Activated CD4-positive, alpha-beta T cell treated with anti-CD3 and anti-CD28 coated beads, Interleukin-2, Interleukin-6, amounts not matched to agents 100 ng/mL and 50 ng/mL, durations not matched to agents 16 hours and 8 hours (primary cell): ENCODE results near the gene MRPL58.
"Not testable (repeated sequence)": the region's sequence is repeated elsewhere in the genome, so short reads cannot be mapped to it uniquely, and the experiment has no call there.

Experiments used
- DNase-seq: peaks from one replicate; pipeline ENCODE4 v3.0.0-alpha.2; 2020

Gene MRPL58

GRCh38 chr17:74987909-74988711 lies 24.4 kb upstream of the MRPL58 start:
- no peak for DNase-seq

- DNase-seq: no peak
Observed at GRCh38 chr17:74990581-74991105, 21.8 kb upstream of the MRPL58 start.

- DNase-seq: no peak
Observed at GRCh38 chr17:74992223-74992622, 20.2 kb upstream of the MRPL58 start.

GRCh38 chr17:74994440-74994839 lies 18.0 kb upstream of the MRPL58 start:
- no peak for DNase-seq

GRCh38 chr17:74995847-74996246 lies 16.6 kb upstream of the MRPL58 start:
- no peak for DNase-seq

- DNase-seq: no peak
Observed at GRCh38 chr17:74998783-74999182, 13.7 kb upstream of the MRPL58 start.

- DNase-seq: no peak
Observed at GRCh38 chr17:74999523-74999922, 12.9 kb upstream of the MRPL58 start.

GRCh38 chr17:75001915-75002843 lies 10.3 kb upstream of the MRPL58 start:
- no peak for DNase-seq

GRCh38 chr17:75003070-75003956 lies 9.2 kb upstream of the MRPL58 start:
- DNase-seq: no peak

GRCh38 chr17:75003957-75004355 lies 8.5 kb upstream of the MRPL58 start:
- DNase-seq: no peak

- no peak for DNase-seq
Observed at GRCh38 chr17:75004371-75004770, 8.1 kb upstream of the MRPL58 start.

GRCh38 chr17:75005291-75005690 lies 7.2 kb upstream of the MRPL58 start:
- DNase-seq: no peak

- not testable (repeated sequence) for DNase-seq
Observed at GRCh38 chr17:75006084-75006483, 6.4 kb upstream of the MRPL58 start.

- DNase-seq: no peak
Observed at GRCh38 chr17:75006653-75007052, 5.8 kb upstream of the MRPL58 start.

- DNase-seq: no peak
Observed at GRCh38 chr17:75008373-75008772, 4.1 kb upstream of the MRPL58 start.

- no peak for DNase-seq
Observed at GRCh38 chr17:75009139-75009724, 3.2 kb upstream of the MRPL58 start.

GRCh38 chr17:75010683-75011400 lies 1.6 kb upstream of the MRPL58 start:
- DNase-seq: no peak

GRCh38 chr17:75011401-75012095 lies 922 bp upstream of the MRPL58 start:
- no peak for DNase-seq

- no peak for DNase-seq
Observed at GRCh38 chr17:75012096-75012345, 449 bp upstream of the MRPL58 start.

- no peak for DNase-seq
Observed at GRCh38 chr17:75013092-75013559, 656 bp downstream of the MRPL58 start.

- no peak for DNase-seq
Observed at GRCh38 chr17:75019146-75019545, 6.7 kb downstream of the MRPL58 start.
